SU-DHL-6 (cell line): ENCODE data around the gene CLEC14A.

Experiments used
- CTCF ChIP-seq: fragments of 200-600 bp; sonication (generic); IDR thresholded peaks from one replicate; pipeline ENCODE4 v1.5.1; 2017; ENCODE audit warnings: antibody characterized with exemption, mild to moderate bottlenecking, low read length, moderate library complexity; ENCODE audit not compliant: insufficient read depth, poor library complexity, severe bottlenecking
- EZH2phosphoT487 ChIP-seq: fragments of 200-600 bp; sonication (generic), shearing (Covaris generic); conservative IDR thresholded peaks from 2 replicates; pipeline ENCODE4 v1.6.1; 2018; ENCODE audit warnings: mild to moderate bottlenecking, antibody characterized with exemption, low read length, moderate library complexity, mixed read lengths

GRCh38 chr14:38213001-38213400 lies 42.9 kb downstream of the CLEC14A start:
- TF ChIP-seq CTCF, result no peak
- no peak for TF ChIP-seq EZH2phosphoT487
